Panc1 (cell line): ENCODE data around the gene IL18RAP.

Experiments
- POLR2AphosphoS5 ChIP-seq: IDR thresholded peaks from 2 replicates; pipeline ENCODE4 v1.6.1; 2012; ENCODE audit warnings: mild to moderate bottlenecking, low read depth, low read length, moderate library complexity
- TF ChIP-seq, protein P1 (sequence below): fragments of 450-650 bp; IDR thresholded peaks from 2 replicates; pipeline ENCODE4 v1.5.1; 2017; ENCODE audit warnings: mild to moderate bottlenecking
- TF ChIP-seq, protein P2 (sequence below), 2 experiments: IDR thresholded peaks; 2 replicates each; pipeline ENCODE4 v1.6.1; 2011 to 2012; ENCODE audit warnings: low read depth in 2 of 2, control low read depth in 1 of 2, low read length in 1 of 2, mild to moderate bottlenecking in 1 of 2, moderate library complexity in 1 of 2; ENCODE audit not compliant: insufficient read depth in 1 of 2

DNA sequence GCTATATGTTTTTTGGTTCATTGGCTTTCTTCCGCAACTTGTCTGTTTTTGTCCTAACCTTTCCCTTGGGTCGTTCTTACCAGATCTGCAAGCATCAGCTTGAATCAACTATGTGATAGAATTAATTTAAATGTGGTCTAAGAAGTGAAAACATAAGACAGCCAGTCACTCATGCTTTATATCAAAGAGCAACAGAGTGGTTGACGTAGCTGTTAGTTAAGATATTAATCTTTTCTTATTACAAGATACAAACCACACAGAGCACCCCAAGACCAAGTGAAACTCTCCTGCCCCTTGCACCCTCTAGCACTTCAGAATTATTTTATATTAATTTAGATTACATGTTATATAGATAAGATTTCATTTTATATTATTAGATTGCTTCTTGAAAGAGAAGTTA lies 15.2 kb downstream of the IL18RAP start:
- TF ChIP-seq, protein P1, sequence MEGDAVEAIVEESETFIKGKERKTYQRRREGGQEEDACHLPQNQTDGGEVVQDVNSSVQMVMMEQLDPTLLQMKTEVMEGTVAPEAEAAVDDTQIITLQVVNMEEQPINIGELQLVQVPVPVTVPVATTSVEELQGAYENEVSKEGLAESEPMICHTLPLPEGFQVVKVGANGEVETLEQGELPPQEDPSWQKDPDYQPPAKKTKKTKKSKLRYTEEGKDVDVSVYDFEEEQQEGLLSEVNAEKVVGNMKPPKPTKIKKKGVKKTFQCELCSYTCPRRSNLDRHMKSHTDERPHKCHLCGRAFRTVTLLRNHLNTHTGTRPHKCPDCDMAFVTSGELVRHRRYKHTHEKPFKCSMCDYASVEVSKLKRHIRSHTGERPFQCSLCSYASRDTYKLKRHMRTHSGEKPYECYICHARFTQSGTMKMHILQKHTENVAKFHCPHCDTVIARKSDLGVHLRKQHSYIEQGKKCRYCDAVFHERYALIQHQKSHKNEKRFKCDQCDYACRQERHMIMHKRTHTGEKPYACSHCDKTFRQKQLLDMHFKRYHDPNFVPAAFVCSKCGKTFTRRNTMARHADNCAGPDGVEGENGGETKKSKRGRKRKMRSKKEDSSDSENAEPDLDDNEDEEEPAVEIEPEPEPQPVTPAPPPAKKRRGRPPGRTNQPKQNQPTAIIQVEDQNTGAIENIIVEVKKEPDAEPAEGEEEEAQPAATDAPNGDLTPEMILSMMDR: no peak
- no peak for TF ChIP-seq POLR2AphosphoS5
- TF ChIP-seq, protein P2, sequence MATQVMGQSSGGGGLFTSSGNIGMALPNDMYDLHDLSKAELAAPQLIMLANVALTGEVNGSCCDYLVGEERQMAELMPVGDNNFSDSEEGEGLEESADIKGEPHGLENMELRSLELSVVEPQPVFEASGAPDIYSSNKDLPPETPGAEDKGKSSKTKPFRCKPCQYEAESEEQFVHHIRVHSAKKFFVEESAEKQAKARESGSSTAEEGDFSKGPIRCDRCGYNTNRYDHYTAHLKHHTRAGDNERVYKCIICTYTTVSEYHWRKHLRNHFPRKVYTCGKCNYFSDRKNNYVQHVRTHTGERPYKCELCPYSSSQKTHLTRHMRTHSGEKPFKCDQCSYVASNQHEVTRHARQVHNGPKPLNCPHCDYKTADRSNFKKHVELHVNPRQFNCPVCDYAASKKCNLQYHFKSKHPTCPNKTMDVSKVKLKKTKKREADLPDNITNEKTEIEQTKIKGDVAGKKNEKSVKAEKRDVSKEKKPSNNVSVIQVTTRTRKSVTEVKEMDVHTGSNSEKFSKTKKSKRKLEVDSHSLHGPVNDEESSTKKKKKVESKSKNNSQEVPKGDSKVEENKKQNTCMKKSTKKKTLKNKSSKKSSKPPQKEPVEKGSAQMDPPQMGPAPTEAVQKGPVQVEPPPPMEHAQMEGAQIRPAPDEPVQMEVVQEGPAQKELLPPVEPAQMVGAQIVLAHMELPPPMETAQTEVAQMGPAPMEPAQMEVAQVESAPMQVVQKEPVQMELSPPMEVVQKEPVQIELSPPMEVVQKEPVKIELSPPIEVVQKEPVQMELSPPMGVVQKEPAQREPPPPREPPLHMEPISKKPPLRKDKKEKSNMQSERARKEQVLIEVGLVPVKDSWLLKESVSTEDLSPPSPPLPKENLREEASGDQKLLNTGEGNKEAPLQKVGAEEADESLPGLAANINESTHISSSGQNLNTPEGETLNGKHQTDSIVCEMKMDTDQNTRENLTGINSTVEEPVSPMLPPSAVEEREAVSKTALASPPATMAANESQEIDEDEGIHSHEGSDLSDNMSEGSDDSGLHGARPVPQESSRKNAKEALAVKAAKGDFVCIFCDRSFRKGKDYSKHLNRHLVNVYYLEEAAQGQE (IDR thresholded peaks at IDR 0.05; ENCODE audit: insufficient read depth in 1 of 2, low read depth in 2 of 2, low read length in 1 of 2): no peak
